GM19023 (cell line): ENCODE measurements around the gene NDST1.

ENCODE experiments used
- ATAC-seq: cut with Tn5 transposase; IDR thresholded peaks from one replicate; pipeline ENCODE4 v1.9.1; 2021; ENCODE audit warnings: mild to moderate bottlenecking, moderate library complexity; ENCODE audit not compliant: unreplicated experiment

NDST1 gene

DNA sequence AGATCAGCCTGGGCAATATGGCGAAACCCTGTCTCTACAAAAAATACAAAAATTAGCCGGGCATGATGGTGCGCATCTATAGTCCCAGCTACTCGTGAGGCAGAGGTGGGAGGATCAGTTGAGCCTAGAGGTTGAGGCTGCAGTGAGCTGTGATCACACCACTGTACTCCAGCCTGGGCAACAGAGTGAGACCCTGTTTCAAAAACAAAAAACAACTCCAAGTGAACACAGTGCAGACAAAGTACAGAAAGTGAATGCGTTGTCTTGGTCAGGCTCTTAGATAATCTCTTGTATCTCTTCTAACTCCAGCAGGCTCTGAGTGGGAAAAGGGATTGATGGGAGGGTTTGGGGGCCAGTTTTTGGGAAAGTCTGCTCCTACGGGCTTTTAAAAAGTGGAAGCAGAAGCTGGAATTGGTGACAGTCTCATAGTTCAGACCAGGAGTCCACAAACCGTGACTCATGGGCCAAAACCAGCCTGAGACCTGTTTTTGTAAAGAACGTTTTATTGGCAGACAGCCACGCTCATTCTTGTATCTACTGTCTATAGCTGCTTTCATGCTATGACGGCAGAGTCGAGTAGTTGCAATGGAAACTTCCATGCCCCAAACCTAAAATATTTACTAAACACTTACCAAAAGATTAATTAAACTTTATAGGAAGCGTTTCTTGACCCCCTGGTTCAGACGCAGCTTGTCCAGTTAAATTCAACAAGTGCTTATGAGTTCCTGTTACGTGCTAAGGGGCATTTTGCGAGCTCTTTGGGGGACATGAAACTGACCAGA, 32.9 kb downstream of the NDST1 start:
- ATAC-seq = no peak

DNA sequence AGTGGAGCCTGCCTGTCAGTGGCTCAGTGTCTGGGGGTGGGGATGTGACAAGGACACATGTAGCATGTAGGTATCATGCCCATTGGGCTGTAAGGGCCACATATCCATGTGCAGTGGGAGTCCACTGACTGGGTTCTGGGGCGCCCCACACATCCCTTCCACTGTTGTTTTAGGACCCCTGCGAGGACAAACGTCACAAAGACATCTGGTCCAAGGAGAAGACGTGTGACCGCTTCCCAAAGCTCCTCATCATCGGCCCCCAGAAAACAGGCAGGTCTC, 33.4 kb downstream of the NDST1 start:
- ATAC-seq = no peak

GRCh38 chr5:150541895-150542294, 34.0 kb downstream of the NDST1 start:
- no peak for ATAC-seq

DNA sequence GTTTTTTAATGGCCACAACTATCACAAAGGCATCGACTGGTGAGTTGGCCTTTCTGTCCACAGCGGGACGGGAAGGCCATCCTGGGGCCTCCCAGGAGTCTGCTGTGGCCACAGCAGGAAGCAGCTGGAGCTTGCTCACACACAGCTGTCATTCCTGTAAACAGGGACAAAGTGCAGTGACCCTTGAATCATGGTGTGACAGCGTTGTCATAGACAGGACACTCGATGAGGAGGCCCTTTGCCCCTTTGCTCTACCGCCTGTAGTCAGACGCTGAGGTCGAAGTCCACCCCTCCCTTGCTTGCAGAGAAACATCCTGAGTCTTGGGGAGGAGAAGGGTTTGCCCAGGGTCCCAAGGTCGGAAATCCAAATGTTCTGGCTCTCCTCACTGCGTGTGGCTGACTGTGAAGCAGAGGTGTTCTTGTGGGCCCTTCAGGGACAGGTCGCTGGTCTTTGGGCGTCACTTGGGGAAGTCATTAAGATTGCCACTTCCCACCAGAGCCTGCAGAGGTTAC, 35.1 kb downstream of the NDST1 start:
- no peak for ATAC-seq

- peak; percentile 90 for ATAC-seq
Measured at GRCh38 chr5:150544611-150545219, 36.8 kb downstream of the NDST1 start.

GRCh38 chr5:150545246-150545645, 37.3 kb downstream of the NDST1 start:
- ATAC-seq = no peak

GRCh38 chr5:150548123-150548522, 40.2 kb downstream of the NDST1 start:
- ATAC-seq = no peak

- no peak for ATAC-seq
Measured at GRCh38 chr5:150549735-150550134, 41.8 kb downstream of the NDST1 start.

DNA sequence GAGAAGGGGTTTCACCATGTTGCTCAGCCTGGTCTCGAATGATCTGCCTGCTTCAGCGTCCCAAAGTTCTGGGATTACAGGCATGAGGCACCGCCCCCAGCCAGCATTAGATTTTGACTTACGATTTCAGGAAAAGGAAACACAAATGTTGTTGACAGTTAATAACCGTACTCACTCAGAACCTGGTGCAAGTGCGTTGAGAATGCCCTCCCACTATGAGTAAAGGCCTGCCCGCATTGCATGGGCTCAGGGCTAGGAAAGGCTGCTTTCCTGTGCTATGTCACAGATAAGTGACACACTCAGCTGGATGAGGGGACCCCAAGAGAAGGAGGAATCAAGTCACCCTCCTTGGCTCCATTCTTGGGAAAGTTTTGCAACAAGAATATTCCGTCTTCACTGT, 42.4 kb downstream of the NDST1 start:
- no peak for ATAC-seq

DNA sequence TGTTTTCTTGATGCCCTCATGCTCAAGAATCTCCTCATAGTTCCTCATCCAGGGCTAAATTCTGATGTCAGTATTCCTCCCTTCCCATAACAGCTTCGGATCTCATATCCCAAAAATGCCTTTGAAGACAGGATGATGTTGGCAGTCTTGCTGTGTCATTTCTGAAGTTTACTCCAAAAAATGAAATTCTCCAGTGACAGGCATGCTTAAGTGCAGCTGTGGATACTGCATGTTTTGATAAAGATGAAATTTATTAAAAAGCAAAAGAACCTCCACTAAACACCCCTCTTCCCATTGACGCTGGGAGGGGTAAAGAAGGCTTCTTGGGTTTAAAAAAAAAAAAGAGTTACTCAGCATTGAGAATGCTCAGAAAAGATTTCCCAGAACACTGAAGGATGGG, 43.1 kb downstream of the NDST1 start:
- ATAC-seq = no peak

GRCh38 chr5:150553402-150553801, 45.5 kb downstream of the NDST1 start:
- no peak for ATAC-seq

DNA sequence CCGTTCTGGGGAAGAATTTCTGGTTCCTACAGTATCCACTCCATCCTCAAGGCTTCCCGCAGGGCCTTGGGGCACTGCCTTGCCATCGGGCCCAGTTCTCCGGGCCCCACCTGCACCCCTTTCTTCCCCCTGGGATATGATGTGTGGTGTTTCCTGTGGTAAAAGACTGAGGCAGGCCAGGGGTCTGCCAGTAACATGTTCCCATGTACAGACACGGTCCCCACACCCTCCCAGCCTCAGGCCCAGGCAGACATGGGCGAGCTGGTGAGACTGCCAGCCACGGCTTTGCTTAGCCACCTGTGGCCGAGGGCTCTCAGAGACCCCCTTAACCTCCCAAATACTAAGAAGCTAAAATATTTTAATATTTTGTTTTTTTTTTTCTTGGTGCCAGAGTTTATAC, 46.0 kb downstream of the NDST1 start:
- ATAC-seq = no peak

- ATAC-seq = no peak
Measured at GRCh38 chr5:150554857-150555256, 46.9 kb downstream of the NDST1 start.

DNA sequence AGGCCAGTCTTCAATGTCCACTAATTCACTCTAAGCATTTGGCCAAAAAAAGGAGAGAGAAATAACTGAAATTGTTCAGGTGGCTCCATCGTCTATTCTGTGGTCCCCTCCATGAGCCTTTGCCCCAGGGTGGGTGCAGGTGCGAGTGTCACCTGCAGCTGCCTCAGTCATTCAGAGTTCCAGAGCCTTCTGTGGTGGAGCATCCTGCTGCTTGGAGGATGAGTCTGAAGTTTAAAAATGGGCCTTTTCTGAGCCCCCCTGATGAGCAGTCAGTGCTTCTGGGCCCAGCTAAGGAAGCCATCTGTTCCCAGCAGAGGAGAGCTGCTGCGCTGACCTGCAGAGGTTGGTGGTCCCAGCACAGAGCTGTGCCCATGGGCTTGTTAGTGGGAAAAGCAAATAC, 48.2 kb downstream of the NDST1 start:
- ATAC-seq = no peak

- no peak for ATAC-seq
Measured at GRCh38 chr5:150556859-150557508, 49.1 kb downstream of the NDST1 start.

- no peak for ATAC-seq
Measured at GRCh38 chr5:150557509-150557872, 49.6 kb downstream of the NDST1 start.

GRCh38 chr5:150558088-150558621, 50.2 kb downstream of the NDST1 start:
- no peak for ATAC-seq

DNA sequence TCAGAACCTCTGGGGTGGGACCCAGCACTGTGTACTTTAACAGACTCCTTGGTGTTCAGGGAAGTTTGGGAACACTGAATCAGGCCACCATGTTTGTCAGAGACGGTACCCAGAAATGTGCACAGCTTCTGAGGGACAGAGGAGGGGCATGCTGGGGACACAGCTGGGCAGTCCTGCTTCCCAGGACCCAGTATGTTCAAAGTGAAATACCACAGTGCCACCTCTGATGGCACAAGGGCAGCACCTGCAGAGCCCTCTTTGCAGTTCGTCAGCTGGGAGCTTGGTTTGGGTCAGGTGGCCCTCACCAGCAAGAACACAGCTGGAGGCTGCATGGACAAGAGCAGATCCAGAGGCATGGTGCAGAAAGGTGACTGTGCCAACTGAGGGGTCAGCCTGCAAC, 51.2 kb downstream of the NDST1 start:
- ATAC-seq = no peak

- no peak for ATAC-seq
Measured at GRCh38 chr5:150559701-150560100, 51.8 kb downstream of the NDST1 start.

DNA sequence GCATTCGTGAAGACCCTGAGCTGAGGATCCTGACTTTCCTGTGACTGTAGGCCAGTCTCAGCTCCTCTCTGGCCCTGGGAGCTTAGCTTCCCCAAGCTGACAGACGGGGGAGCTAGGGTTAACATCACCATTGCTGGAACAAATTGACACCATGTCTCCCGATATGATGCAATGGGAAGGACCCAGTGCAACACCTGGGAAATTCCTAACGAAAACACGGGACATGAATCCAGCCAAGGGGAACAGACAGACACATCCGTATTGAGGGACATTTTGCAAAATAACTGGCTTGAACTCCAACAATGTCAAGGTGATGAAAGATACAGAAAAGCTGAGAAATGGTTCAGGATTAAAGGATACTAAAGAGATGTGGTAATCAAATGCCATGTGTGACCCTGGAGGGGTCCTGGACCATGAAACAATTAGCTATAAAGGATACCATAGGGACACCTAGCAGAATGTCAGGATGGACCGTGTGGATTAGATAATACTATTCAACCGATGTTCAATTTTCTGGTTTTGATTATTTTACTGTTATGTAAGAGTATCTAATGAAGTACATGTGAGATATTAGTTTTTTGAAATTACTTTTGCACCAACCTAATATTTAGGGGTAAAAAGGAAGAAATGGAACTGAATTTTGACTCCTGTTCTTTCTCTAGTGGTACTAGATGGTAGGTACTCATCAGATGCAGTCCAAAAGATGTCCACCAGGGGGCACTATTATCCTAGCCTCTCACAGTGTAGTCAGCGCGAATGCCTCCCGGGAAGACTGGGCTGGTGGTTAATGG, 52.7 kb downstream of the NDST1 start:
- ATAC-seq = peak; percentile 74

- no peak for ATAC-seq
Measured at GRCh38 chr5:150561192-150561512, 53.2 kb downstream of the NDST1 start.
